CD1c-positive myeloid dendritic cell (primary cell): ENCODE data around the gene BMP2K.
"Not testable (repeated sequence)": the region's sequence is repeated elsewhere in the genome, so short reads cannot be mapped to it uniquely, and the experiment has no call there.

Experiments used
- DNase-seq: peaks from one replicate; pipeline ENCODE4 v3.0.0-alpha.2; 2016; ENCODE audit errors: extremely low spot score

BMP2K gene

GRCh38 chr4:78863254-78863869 lies 87.2 kb downstream of the BMP2K start:
- DNase-seq = no peak

- no peak for DNase-seq
Measured at GRCh38 chr4:78863991-78864390, 87.8 kb downstream of the BMP2K start.

GRCh38 chr4:78864405-78865024 lies 88.4 kb downstream of the BMP2K start:
- DNase-seq = peak; percentile 72

- DNase-seq = no peak
Measured at GRCh38 chr4:78865451-78865850, 89.3 kb downstream of the BMP2K start.

GRCh38 chr4:78868712-78869111 lies 92.6 kb downstream of the BMP2K start:
- DNase-seq = not testable (repeated sequence)

GRCh38 chr4:78870056-78870455 lies 93.9 kb downstream of the BMP2K start:
- no peak for DNase-seq

GRCh38 chr4:78876568-78877320 lies 100.6 kb downstream of the BMP2K start:
- DNase-seq = no peak

GRCh38 chr4:78878031-78878430 lies 101.9 kb downstream of the BMP2K start:
- DNase-seq = no peak

GRCh38 chr4:78880874-78881492 lies 104.8 kb downstream of the BMP2K start:
- DNase-seq = peak; percentile 18

GRCh38 chr4:78885598-78885997 lies 109.4 kb downstream of the BMP2K start:
- DNase-seq = no peak

- DNase-seq = no peak
Measured at GRCh38 chr4:78889955-78890354, 113.8 kb downstream of the BMP2K start.

GRCh38 chr4:78899302-78899701 lies 123.2 kb downstream of the BMP2K start:
- no peak for DNase-seq

- DNase-seq = no peak
Measured at GRCh38 chr4:78901882-78902281, 125.7 kb downstream of the BMP2K start.

GRCh38 chr4:78902298-78902697 lies 126.1 kb downstream of the BMP2K start:
- no peak for DNase-seq

- no peak for DNase-seq
Measured at GRCh38 chr4:78904143-78904542, 128.0 kb downstream of the BMP2K start.

GRCh38 chr4:78907638-78908037 lies 131.5 kb downstream of the BMP2K start:
- no peak for DNase-seq

- DNase-seq = not testable (repeated sequence)
Measured at GRCh38 chr4:78908974-78909373, 132.8 kb downstream of the BMP2K start.

- no peak for DNase-seq
Measured at GRCh38 chr4:78910612-78911011, 134.5 kb downstream of the BMP2K start.

- no peak for DNase-seq
Measured at GRCh38 chr4:78922207-78922606, 146.1 kb downstream of the BMP2K start.

- DNase-seq = no peak
Measured at GRCh38 chr4:78923464-78924312, 147.5 kb downstream of the BMP2K start.

GRCh38 chr4:78926826-78927225 lies 150.7 kb downstream of the BMP2K start:
- DNase-seq = no peak

- DNase-seq = no peak
Measured at GRCh38 chr4:78928835-78929234, 152.7 kb downstream of the BMP2K start.
